GM21619 (cell line): ENCODE results near the gene PCARE.
A peak's percentile ranks its signal among the peaks of the same experiment; 100 is the strongest.
"Not testable (repeated sequence)": the region's sequence is repeated elsewhere in the genome, so short reads cannot be mapped to it uniquely, and the experiment has no call there.

ENCODE experiments used
- ATAC-seq: cut with Tn5 transposase; IDR thresholded peaks from one replicate; pipeline ENCODE4 v1.9.1; 2021; ENCODE audit not compliant: unreplicated experiment

PCARE gene

GRCh38 chr2:29097569-29097968 is 23.2 kb upstream of the PCARE start:
- ATAC-seq: no peak

DNA sequence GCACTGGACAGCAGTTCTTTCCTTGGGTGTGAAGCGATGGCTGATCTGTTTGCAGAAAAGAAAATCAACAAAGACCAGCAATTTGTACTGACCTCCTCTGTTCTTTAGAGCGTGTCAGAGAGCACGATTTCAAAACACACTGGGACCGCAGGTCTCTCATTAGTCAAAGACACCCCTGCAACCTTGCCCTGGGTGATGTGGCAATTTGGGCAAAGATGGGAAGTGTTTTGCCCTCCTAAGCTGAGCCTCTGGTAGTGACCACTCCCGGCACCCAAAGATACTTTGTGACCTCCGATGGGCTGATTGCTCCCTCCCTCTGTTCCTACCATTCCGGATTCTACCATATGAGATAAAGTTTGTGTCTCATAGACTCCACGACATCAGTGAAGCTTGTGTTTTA is 22.6 kb upstream of the PCARE start:
- no peak for ATAC-seq

GRCh38 chr2:29090311-29090710 is 16.0 kb upstream of the PCARE start:
- not testable (repeated sequence) for ATAC-seq

- ATAC-seq: no peak
These were observed 10.2 kb upstream of the PCARE start for GRCh38 chr2:29084554-29084953.

DNA sequence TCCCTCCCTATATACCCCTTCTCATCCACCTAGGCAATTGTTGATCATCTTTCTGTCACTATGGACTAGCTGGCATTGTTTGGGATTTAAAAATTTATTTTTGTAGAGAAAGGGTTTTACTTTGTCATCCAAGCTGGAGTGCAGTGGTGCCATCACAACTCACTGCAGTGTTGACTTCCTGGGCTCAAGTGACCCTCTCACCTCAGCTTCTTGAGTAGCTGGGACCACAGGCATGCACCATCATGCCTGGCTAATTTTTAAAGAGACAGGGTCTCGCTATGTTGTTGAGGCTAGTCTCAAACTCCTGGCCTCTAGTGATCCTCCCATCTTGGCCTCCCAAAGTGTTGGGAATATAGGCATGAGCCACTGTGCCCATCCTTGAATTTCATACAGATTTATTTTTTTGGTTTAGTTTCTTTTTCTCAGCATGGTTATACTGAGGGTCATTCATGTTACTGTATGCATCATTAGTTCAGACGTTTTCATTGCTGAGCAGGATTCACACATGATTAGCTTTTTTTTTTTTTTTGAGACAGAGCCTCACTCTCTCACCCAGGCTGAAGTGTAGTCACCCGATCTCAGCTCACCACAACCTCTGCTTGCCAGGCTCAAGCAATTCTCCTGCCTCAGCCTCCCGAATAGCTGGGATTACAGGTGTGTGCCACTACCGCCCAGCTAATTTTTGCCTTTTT is 8.6 kb upstream of the PCARE start:
- peak; percentile 78 for ATAC-seq

- no peak for ATAC-seq
These were observed 6.8 kb upstream of the PCARE start for GRCh38 chr2:29080886-29081743.

DNA sequence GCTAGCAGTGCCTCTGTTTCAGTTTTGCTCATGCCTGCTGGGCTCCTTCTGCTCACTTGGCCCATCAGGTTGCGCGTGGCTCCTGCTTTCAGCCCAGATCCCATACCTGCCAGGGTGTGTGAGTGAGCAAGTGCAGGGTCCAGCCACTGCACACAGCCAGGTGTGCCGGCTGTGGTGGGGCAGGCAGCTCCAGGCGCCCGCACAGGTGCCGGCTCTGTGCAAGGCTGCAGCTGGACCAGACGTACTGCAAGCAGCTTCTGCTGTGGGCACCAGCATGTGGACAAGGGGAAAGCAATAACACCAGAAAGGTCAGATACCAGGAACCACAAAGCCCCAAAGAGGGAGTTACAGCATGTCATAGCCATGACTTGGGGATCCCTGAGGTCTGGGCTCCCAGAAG is 5.6 kb upstream of the PCARE start:
- ATAC-seq: no peak

DNA sequence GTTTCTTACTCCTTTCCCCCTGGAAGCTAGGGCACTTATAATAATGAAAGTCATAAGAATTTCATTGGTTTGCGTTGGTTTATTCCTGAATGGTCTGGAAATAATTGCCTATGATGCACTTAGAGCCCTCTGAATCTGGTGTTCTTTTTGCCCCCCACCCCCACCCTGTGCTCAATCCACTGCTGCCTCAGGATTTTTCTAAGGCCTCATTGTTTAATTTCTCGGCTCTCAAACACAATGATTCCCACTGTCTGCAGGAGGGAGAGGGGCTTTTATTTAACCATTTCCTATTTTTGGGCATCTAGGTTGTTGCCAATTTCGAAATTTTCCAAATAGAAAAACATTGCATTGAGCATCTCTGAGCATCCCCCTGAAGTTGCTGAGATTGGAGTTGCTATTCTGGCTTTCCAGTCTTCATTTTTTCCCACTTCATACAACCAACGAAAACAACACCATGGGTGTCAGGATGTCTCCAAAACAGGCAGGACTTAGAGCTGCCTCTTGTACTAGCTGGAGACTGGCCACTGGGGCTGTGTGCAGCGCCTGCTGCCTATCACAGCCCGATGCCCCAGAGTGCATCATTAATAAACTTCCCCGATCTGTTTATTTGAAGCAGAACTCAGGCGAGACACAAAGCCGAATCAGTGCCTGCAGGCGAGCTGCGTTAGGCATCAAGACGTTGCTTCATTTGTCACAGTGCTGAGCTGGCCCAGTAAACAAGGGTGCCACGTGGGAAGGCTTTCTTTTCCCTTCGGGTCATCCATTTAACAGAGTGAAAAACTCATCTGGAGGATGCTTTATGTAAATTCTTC is 1.8 kb upstream of the PCARE start:
- no peak for ATAC-seq

GRCh38 chr2:29073933-29074332 is 390 bp downstream of the PCARE start:
- no peak for ATAC-seq

DNA sequence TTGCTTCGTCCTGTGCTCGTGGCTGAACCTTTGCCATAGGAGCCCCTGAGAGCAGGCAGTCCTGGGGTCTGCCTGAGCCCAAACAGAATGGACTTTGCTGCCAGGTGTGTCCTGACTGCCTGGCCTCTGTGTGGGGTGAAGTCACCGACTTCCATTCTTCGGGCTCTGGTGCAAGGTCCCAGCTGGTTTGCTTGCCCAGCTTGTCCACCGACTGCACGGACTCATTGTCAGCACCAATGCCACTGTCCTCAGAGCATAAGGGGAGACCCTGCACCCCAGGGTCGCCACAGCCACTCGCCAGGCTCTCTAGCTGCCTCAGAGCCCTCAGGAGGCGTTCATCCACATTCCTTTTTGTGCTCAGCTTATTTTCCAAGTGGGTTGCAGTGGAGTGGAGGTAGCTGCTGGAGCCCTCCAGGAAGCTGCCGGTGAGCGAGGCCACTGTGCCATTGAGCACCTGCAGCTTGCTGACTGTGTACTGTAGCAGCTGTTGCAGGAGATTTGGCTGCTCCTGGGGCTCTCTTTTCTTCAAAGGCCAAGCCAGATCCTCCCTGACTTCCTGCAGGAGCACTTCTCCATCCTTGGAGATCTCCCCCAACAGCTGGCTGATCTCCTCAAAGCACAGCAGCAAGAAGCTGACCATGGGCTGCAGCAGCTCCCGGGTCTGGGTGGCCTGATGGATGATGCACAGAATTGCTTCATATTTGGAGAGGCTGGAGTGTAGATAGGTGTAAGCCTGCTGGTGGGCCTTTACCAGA is 1.2 kb downstream of the PCARE start:
- ATAC-seq: no peak

DNA sequence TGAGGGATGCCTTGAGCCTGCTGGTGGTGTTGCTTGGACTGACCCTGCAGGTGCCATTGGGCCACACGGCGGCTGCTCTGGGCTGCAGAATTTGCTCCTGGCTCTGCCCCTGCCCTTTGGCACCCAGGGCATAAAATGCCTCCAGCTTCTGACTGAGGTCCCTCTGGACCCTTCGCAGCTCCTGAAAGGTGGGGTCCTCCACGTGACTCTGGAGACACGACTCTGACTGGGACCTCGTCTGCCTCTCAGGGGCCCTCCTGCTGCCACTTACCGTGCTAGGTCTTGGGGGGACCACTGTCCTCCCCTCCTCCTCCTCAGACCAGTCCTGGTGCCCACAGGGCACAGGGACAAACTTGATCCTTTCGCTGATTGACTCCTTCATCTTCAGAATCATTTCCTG is 2.1 kb downstream of the PCARE start:
- ATAC-seq: no peak

- no peak for ATAC-seq
These were observed 3.0 kb downstream of the PCARE start for GRCh38 chr2:29071032-29071975.

DNA sequence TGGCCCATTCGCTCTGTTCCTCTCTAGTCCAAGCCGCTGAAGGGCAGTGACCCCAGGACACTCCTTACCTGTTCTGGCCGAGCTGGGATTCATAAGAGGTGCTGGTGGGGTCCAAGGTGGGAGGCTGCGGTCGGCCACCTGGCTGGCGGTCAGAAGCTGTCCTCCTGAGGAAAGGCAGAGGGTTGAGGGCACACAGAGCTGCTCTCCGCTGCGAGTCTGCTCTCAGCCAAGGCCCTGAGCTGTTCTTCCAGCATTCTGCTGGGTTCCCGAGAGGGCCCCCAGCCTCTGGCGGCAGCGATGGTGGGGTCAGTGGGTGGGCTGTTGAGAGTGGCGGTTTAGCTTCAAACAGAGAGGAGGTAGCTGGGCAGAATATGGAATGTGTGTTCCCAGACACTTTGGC is 3.8 kb downstream of the PCARE start:
- ATAC-seq: no peak

- ATAC-seq: no peak
These were observed 5.8 kb downstream of the PCARE start for GRCh38 chr2:29068513-29068912.

GRCh38 chr2:29066997-29067605 is 7.2 kb downstream of the PCARE start:
- no peak for ATAC-seq

DNA sequence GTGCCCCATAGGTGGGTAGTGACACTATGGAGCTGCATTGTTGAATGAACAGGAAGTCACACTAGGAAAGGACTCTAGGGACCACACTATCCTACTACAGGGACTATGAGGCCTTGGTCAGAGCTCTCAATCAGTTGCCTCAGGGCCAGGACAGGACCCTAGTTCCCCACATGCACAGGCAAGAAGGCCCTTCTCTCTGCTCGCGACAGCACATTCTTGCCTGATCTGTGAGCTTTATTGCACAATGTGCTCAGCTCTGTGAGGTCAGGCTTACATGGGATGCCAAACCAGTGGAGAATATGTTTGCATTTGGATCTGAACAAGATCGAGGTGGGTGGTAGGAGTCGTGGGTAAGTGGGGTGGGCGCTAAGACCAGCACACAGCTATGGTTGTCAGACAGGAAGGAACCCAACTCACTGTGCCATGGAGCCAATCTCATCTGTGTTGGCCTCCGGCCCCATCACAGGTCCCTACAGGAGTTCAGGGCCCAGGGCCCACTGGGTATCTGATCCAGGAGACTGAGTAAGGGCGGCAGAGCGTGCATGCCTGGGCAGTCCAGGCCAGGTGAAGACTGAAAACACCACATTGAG is 8.0 kb downstream of the PCARE start:
- no peak for ATAC-seq

DNA sequence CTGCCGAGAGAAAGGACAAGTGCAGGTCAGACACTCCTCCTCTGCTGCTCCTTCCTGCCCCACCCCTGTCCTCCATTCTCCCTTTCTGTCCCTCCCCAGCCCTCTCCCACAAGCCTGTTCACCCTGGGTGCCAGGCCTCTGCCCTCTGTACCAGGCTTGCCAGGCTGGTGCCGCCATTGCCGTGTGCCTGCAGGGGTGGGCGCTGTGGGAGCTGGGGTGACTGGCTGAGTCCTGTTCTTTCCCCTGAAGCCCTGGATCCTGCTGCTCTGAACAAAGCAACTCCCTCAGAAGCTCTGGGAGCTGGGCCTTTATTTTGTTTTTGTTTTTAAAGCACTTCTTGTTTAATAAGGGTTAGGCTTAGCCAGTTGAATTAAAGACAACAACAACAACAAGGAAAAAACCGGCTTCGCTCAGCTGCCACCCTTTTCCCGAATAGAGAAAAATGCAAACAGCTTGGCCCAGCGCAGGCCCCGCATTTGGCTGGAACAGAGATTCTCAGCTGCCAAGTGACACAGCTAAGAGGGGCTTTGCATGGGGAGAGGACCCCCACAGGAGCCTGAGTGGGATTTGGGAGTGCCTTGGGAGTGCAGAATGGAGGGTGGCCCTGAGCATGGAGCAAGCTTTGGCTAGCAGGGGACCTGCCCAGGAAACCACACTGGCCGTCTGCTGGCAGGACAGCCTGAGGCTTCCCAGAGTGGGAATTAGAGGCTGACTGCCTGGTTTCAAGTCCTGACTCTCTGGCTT is 9.1 kb downstream of the PCARE start:
- ATAC-seq: no peak

DNA sequence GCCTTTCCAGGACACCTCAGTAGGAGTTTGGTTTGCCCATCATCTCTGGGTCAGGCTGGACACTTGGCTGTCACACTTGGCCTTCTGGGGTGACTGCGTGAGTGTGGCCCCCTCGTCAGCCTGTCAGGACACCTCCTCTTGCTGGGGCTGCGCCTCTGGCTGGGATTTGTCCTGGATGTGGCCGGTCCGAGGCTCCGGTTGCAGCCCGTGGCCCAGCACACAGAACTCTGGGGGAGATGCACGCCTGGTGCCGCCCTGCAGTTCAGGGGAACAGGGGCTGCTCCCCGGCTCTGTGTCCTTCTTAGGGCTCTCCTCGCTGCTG is 9.6 kb downstream of the PCARE start:
- no peak for ATAC-seq

GRCh38 chr2:29064346-29064715 is 10.0 kb downstream of the PCARE start:
- no peak for ATAC-seq
